GM12873 (cell line): ENCODE results near the gene SMAD5.

ENCODE experiments used
- TF ChIP-seq, protein P1 (sequence below): IDR thresholded peaks from 2 replicates; pipeline ENCODE4 v1.5.1; 2012; ENCODE audit warnings: low read depth, mild to moderate bottlenecking, moderate library complexity, low read length, control low read depth; ENCODE audit not compliant: insufficient read depth; ENCODE audit errors: missing control alignments

Gene SMAD5

DNA sequence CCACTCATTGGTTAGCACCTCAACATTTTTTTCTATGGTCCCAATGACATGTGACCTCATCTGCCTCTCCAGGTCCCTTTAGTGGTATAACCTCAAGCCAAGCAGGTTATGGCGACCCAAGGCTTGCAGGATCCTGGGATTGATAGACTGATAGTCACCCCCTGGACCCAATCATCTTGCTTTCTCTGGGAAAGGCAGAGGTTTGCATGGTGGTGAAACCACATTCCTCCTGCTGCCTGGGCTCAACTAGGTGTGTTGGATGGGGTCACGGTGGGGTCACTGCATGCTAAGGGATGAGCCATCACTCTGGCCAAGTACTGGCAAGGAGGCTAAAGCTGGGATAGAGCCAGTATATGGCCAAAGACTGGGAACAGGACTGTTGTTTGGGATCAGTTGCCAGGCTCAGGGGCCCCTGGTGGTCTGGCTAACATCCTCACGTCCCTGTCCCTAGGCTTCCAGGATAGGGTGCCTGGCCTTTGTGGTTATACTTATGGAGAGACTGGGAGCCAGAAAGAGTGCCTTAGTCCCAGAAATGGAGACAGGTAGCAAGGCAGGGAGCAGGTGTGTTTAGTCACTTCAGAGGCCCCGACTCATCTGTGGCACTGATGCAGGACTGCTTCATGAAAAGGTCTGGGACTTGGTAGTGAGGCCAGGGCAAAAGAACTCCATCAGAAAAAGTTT, 65.0 kb downstream of the SMAD5 start:
- TF ChIP-seq, protein P1, sequence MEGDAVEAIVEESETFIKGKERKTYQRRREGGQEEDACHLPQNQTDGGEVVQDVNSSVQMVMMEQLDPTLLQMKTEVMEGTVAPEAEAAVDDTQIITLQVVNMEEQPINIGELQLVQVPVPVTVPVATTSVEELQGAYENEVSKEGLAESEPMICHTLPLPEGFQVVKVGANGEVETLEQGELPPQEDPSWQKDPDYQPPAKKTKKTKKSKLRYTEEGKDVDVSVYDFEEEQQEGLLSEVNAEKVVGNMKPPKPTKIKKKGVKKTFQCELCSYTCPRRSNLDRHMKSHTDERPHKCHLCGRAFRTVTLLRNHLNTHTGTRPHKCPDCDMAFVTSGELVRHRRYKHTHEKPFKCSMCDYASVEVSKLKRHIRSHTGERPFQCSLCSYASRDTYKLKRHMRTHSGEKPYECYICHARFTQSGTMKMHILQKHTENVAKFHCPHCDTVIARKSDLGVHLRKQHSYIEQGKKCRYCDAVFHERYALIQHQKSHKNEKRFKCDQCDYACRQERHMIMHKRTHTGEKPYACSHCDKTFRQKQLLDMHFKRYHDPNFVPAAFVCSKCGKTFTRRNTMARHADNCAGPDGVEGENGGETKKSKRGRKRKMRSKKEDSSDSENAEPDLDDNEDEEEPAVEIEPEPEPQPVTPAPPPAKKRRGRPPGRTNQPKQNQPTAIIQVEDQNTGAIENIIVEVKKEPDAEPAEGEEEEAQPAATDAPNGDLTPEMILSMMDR, result no peak

DNA sequence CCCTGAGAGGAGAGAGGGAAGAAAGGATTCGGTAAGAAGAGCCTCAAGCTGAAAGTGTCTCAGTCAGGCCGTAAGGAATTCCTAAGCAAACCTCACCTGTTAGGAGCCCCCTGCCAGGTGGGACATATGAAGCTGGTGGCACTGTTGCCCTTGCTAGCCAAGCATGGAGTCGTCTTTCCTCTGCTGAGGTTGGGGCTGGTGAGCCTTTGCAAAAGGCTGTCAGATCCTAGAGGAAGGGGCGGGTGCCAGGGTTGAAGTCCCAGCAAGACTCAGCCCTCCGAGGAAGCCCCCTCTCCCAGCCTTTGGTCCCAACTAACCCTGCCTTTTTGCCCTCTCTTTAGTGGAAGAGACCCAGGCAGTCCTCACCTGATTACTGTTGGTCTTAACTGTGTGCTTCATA, 65.8 kb downstream of the SMAD5 start:
- TF ChIP-seq, protein P1, result no peak

DNA sequence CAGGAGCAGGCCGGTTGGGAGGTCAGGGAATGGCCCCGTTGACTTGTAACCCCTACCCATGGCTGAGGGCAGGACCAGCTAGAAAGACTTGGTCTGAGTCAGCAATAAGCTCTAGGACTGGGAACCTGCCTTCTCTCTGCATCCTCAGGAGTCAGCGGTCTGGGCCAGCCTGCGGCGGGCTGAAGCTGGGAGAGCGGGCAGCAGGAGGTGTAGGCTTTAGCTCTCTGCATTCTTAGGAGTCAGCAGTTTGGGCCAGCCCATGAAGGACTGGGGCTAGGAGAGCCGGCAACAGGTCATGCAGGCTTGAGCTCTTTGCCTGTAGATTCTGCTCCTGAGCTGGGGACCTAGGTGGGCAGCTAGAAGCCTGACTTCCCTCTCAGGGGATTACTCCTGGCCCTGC, 66.8 kb downstream of the SMAD5 start:
- TF ChIP-seq, protein P1, result no peak

DNA sequence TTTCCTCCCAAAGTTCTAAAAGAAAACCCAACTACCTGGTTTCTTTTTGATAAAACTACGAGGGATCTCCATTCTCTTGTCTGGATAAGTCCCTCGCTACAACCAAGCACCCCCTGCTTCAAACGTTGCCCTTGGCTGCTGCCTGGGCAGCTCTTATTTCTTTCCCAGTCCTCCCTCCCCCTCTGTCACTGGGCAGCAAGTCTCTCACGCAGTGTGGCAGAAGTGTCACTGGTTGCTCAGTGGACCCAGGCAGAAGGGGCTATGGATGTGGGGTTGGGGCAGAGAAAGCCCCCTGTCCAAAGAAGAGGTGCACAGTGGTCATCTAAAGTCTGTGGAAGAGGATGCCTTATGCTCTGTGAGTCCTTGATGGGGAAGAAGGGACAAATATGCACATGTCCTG, 67.5 kb downstream of the SMAD5 start:
- TF ChIP-seq, protein P1, result no peak

DNA sequence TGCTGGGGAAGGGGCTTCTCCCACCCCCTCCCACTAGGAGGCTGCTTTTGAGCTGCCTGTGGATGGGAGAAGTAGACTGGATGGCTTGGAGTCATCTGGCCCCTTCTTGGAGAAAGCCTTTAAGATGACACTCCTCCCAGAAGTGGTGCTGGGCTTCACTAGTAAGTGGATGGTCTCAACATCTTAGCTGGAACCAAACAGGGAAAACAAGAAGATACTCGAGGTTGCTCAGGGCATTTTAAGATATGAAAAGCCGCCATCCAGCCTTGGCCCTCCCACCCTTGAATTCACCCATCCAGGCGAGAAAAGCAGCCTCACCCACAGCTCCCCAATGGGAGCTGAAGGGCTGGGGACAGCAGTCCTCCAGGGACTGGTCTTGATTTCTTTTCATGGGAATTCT, 68.1 kb downstream of the SMAD5 start:
- TF ChIP-seq, protein P1, result no peak

DNA sequence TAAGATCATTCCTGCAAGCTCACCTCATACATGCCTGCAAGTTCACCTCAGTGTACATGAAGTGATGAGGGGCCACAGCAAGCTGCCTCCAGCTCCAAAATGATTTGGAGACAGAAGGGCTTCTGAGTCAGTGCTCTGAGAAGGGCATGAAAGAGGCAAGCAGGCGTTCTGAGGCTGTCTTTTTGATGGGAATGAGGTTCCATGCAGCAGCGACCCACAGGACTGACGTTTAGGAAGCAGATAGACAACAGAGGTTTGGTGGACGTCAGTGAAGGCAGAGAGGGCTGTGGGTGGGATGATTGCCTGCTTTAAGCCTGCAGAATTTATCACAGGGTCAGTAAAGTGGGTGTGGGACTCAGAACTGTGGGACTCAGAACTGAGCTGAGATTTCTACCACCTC, 69.2 kb downstream of the SMAD5 start:
- TF ChIP-seq, protein P1, result no peak

DNA sequence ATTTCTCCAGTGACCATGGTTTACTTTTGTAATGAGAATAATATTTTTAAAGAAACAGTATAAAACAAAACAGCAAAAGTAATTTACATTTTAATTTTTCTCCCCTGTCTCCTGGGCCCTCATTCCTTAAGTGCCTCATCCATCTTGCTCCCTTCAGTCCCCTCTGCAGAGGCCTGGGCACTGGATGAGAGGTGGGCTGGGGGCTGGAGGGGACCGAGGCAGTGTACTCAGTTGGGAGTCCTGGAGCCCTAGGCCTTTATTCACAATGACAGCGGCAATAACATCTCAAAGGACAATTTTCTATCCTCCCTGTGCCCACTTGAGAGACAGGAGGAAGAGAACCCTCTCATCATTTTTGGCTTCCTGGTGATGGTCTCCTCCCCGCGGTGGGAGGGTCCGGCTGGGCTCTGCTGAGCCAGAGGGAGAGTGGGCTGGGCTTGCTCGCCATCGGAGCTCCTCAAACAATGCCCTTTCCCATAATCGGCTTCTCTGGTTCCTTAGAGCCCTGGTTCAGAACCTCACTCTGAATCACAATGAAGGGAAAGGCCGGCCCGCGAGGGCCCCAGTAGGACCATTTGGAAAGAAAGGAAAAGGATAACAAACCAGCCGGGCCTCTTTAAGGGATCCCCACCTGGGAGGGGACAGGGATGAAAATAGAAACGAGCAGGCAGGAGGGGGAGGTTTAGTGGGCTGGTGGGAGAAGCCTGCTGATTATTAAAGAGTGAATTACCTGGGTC, 70.0 kb downstream of the SMAD5 start:
- TF ChIP-seq, protein P1, result no peak
